GM18498 (cell line): ENCODE data around the gene ENTPD8.
"Not testable (repeated sequence)": the region's sequence is repeated elsewhere in the genome, so short reads cannot be mapped to it uniquely, and the experiment has no call there.

ENCODE experiments used
- ATAC-seq: cut with Tn5 transposase; IDR thresholded peaks from one replicate; pipeline ENCODE4 v1.9.1; 2021; ENCODE audit warnings: mild to moderate bottlenecking, moderate library complexity; ENCODE audit not compliant: unreplicated experiment

Gene ENTPD8

DNA sequence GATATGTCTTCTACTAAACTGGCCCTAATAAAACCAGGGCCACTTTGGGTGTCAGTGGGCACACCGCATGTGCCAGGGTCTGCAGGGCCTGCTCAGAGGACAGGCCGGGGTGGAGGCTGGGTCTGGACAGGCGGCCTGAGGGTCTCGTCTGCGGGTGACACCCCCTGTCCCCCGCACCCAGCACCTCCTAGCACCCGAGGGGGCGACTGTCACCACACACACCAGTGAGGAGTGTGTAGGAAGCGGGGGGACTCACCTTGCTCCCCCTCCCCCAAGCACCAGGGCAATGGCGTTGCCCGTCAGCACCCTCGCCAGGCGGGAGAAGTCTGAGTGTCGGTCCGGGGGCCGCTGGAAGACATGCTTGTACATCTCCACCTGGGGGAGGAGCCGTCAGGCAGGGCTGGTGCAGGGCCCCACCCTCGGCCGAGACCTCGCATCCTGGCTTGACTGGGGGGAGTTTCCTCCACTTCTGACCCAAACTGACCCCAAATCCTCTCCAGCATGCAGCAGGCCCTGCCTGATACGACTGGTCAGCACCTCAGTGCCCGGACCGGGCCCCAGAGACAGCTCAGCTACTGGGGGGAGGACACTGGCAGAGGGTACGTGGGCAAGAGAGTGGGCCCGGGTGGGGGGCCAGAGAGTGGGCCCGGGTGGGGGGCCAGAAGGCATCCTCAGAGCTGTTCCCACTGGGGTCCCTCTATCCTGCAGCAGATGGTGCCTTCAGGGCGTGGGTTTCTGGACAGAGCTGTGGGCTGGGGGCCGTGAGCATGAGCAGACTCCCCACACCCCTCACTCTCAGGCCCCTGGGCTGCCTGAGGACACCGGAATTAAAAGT lies 36.8 kb upstream of the ENTPD8 start:
- ATAC-seq, result no peak

DNA sequence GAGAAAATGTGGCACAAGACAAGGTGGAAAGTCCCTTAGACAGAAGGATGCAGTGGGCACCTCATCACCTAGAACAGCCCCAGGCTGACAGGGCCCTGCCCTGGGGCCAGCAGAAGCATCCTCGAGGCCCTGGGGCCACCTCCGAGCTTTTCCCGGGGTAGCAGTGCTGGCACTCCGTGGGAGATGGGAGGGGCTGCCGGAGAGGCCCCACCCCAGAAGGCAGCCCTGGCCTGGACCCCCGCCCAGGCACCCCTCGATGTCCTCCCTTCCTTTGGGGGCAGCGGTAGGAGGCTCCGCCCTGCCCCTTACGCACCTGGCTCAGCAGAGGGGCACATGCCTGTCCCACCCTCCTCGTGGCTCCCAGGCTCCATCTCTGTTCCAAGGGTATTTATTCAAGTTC lies 35.7 kb upstream of the ENTPD8 start:
- ATAC-seq, result no peak

GRCh38 chr9:137475666-137476065 lies 34.5 kb upstream of the ENTPD8 start:
- ATAC-seq, result no peak

DNA sequence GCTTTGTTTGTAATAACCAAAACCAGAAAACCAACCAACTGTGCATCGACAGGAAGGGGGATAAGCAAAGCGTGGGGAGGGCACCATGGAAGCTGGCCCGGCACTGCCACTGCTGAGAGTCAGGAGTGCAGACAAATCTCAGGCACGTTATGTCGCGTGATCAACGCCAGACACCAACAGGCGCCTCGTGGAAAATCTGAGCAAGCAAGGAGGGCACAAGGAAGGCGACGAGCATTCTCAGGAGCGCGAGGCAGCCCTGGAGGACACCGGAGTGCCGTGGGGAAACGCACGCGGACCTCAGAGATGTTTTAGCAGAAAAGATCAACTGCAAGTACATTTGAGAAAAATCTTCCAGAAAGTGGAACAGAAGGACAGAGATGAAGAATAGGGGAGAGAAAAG lies 33.1 kb upstream of the ENTPD8 start:
- ATAC-seq, result no peak

GRCh38 chr9:137470785-137471184 lies 29.6 kb upstream of the ENTPD8 start:
- no peak for ATAC-seq

GRCh38 chr9:137467896-137468295 lies 26.7 kb upstream of the ENTPD8 start:
- ATAC-seq, result no peak

GRCh38 chr9:137467161-137467581 lies 26.0 kb upstream of the ENTPD8 start:
- ATAC-seq, result no peak

DNA sequence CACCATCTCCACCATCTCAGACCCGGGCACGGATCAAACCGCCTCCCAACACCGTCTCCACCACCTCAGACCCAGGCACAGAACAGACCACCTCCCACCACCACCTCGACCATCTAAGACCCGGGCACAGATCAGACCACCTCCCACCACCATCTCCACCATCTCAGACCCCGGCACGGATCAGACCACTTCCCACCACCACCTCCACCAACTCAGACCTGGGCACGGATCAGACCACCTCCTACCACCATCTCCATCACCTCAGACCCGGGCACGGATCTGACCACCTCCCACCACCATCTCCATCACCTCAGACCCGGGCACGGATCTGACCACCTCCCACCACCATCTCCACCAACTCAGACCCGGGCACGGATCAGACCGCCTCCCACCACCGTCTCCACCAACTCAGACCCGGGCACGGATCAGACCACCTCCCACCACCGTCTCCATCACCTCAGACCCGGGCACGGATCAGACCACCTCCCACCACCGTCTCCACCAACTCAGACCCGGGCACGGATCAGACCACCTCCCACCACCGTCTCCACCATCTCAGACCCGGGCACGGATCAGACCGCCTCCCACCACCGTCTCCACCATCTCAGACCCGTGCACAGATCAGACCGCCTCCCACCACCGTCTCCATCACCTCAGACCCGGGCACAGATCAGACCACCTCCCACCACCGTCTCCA lies 25.4 kb upstream of the ENTPD8 start:
- not testable (repeated sequence) for ATAC-seq

DNA sequence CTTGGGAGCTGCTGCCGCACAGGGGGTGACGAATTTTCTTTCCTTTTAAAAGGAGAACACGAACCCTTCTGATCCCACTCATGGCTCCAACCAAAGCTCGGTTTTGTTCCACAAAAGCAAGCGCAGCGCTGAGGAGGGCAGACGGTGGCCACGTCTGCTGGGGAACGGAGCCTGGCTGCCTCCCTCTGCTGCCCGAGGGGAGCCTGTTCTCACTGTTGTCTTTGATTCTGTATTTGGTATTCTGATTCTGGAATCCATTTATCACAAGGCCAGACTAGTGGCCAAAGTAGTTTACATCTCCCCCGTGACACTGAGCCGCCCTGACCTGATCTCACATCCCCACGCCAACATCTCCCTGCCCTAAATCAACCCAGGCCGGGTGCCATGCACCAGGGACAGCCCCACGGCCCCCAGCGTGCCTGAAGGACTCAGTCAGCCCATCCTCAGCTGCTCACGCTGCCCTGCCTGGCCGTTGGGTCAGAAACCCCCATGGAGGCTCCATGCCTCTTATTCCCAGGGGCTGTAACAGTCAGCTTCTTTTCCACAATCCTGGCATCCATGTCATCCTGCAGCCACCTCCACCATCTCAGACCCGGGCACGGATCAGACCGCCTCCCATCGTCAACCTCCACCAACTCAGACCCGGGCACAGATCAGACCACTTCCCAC lies 24.7 kb upstream of the ENTPD8 start:
- no peak for ATAC-seq

- no peak for ATAC-seq
Observed at GRCh38 chr9:137465000-137465719, 24.0 kb upstream of the ENTPD8 start.

- no peak for ATAC-seq
Observed at GRCh38 chr9:137464291-137464999, 23.3 kb upstream of the ENTPD8 start.

DNA sequence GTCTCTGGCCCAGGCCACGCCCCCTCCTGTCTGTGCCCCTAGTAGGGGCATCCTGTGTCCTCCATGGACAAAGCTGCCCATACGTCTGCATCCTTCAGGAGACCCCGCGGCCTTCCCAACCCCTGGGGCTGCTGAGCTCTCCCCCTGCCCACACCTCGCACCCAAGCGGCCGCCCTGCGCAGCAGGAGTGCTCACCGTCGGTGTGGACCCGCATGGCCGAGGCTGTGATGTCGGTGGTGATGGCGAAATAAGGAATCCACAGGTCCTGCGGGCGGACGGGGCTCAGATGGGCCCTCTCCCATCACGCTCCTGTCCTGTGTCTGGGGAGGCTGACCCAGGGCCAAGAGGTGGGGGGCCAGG lies 22.8 kb upstream of the ENTPD8 start:
- no peak for ATAC-seq

DNA sequence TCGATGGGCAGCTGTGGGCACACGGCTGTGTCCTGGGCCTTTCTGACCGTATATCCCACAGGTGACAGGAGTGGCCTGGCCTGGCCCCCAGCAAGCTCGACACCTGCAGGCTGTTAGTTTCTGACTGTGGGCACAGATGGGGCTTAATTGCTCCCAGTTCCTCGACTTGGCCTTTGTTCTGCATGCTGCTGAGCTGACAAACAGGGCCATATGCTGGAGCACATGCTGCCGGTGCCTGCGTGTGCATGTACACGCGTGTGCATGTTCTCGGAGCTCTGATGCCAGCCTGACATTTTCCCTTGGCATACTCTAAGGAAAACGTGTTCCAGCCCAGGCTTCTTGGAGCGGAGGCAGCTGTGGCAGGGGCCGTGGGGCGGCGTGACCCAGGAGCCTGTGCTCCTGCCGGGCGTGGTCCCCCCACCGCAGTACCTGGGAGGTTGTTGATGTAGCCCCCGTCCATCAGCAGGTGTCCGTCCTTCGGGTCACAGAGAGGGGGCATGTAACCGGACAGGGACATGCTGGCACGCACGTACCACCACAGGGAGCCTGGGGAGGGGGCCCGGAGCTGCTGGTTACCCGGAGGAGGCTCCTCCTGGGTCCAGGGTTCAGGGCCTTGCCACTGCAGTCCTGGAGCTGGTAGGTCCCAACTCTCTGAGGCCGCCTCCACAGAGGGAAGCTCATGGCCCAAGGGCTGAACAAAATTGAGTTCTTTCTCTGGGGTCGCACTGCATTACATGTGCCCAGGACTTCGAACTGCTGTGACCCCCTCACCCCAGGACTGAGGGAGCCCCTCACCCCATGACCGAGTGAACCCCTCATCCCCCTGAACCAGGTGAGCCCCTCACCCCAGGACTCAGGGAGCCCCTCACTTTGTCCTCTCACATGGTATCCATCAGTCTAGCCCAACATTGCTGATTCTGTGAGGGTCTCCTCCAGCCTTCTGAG lies 22.1 kb upstream of the ENTPD8 start:
- ATAC-seq, result no peak

- ATAC-seq, result no peak
Observed at GRCh38 chr9:137462396-137462985, 21.3 kb upstream of the ENTPD8 start.

- ATAC-seq, result no peak
Observed at GRCh38 chr9:137461663-137462395, 20.7 kb upstream of the ENTPD8 start.

GRCh38 chr9:137461316-137461662 lies 20.1 kb upstream of the ENTPD8 start:
- ATAC-seq, result no peak

DNA sequence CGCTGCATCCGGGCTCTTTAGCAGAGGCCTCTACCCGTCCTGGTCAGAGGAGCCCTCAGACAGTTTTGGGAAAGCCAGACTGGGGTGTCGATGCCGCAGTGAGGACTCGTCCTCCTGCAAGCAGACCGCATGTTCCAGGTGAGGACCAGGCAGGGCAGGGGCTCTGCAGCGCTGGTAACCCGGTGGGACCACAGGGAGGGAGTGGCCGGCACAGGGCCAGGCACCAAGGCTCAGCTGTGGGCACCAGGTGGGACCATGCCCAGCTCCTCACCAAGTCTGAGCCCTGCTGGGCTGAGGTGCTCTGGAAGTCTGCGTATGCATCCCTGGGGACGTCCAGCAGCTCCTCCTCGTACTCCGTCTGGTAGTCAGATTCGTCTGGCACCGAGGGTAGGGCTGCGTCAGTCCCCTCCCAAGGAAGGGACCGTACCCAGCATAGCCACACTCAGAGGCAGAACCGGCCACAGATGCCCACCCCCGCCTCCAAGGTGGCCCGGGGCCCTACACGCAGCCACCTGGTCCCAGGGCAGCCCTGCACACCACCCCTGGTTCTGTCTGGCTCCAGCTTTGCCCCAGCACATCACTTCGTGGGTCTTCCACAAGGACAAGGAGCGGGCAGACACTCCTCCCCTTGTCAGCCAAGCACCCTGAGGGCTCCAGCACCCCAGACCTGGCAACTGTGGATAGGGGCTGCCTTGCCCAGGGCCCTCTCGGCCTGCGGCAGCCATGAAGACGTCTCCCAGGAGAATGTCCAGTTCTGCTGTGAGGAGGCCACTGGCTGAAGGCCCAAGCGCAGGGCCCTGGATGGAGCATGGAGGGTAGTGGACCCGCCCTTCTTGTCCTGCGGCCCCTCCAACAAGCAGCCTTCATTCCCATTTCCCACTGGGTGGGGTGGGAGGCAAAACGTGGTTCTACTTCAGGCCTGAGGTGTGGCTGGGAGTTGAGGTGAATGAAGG lies 19.5 kb upstream of the ENTPD8 start:
- no peak for ATAC-seq
